Medulla oblongata (tissue), 1 donor: ENCODE data around the gene ITLN2.
"Not testable (repeated sequence)": the region's sequence is repeated elsewhere in the genome, so short reads cannot be mapped to it uniquely, and the experiment has no call there.

ENCODE experiments used
- DNase-seq: peaks from one replicate; pipeline ENCODE4 v3.0.0-alpha.2; 2015; ENCODE audit errors: extremely low spot score

ITLN2 gene

GRCh38 chr1:160905617-160905989 is 49.0 kb downstream of the ITLN2 start:
- DNase-seq: no peak

- no peak for DNase-seq
Measured at GRCh38 chr1:160904783-160905616, 49.6 kb downstream of the ITLN2 start.

GRCh38 chr1:160902251-160902650 is 52.4 kb downstream of the ITLN2 start:
- DNase-seq: not testable (repeated sequence)

GRCh38 chr1:160901768-160902167 is 52.8 kb downstream of the ITLN2 start:
- DNase-seq: no peak

GRCh38 chr1:160900683-160901082 is 53.9 kb downstream of the ITLN2 start:
- not testable (repeated sequence) for DNase-seq
